ENCODE data around the gene DST. TPM values are rescaled to one million over a fixed set of nuclear protein-coding genes. Genes with fewer than 3 reads are reported as not detected.

The DST gene
- total RNA-seq, 1 experiment from 2014 or later = 71.8 TPM

DNA sequence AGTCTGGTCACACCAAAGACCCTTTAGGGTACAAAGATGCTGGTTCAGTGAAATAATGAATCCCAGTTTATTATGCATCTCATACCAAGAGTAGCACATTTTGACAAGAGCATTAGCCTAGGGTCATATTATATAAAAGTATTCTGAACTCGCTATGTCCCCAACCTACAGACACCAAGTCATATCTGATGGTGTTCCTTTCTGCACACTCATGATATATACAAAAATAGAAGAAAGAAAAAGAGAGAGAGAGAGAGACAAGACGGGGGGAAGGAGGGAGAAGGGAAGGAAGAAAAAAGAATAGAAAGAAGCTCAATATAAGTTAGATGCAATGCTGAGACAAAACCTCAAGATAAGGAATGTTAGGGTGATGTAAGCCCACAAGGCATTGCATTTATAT is 131.1 kb downstream of the DST start:
- TF ChIP-seq, protein P1, sequence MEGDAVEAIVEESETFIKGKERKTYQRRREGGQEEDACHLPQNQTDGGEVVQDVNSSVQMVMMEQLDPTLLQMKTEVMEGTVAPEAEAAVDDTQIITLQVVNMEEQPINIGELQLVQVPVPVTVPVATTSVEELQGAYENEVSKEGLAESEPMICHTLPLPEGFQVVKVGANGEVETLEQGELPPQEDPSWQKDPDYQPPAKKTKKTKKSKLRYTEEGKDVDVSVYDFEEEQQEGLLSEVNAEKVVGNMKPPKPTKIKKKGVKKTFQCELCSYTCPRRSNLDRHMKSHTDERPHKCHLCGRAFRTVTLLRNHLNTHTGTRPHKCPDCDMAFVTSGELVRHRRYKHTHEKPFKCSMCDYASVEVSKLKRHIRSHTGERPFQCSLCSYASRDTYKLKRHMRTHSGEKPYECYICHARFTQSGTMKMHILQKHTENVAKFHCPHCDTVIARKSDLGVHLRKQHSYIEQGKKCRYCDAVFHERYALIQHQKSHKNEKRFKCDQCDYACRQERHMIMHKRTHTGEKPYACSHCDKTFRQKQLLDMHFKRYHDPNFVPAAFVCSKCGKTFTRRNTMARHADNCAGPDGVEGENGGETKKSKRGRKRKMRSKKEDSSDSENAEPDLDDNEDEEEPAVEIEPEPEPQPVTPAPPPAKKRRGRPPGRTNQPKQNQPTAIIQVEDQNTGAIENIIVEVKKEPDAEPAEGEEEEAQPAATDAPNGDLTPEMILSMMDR (conservative IDR thresholded peaks at IDR 0.05; ENCODE audit: low read depth, low read length) = no peak
- TF ChIP-seq EZH2 (IDR thresholded peaks at IDR 0.05; ENCODE audit: borderline replicate concordance, low read depth, low read length, poor library complexity, severe bottlenecking) = no peak
- CTCF ChIA-PET = no interaction called here
- no peak overlapping the region for H3K4me3 ChIP-seq (ENCODE audit: low read depth, low read length, poor library complexity, severe bottlenecking)
- H3K27me3 ChIP-seq (replicated peaks; ENCODE audit: insufficient read depth, low read depth, low read length, poor library complexity) = no peaks in the 10 kb centered on the region
- POLR2A ChIA-PET (ENCODE audit: low non-redundant PET) = no interaction called here
- intact Hi-C loops (cut with micrococcal nuclease; ENCODE audit: unreplicated experiment) = no loop called here
- H3K4me1 ChIP-seq (ENCODE audit: insufficient read depth, low read length, poor library complexity, severe bottlenecking) = no peaks in the 10 kb centered on the region
- no peak overlapping the region for H3K27ac ChIP-seq (ENCODE audit: low read depth, low read length, poor library complexity, severe bottlenecking)
- H3K36me3 ChIP-seq (ENCODE audit: insufficient read depth, low read length, poor library complexity, severe bottlenecking) = no peaks in the 10 kb centered on the region
- no peak for DNase-seq (ENCODE audit: low spot score)
- H3K9me3 ChIP-seq (ENCODE audit: low read depth, low read length, poor library complexity, severe bottlenecking) = no peaks in the 10 kb centered on the region
- BruUV-seq (replicated peaks) = no TSS peak

DNA sequence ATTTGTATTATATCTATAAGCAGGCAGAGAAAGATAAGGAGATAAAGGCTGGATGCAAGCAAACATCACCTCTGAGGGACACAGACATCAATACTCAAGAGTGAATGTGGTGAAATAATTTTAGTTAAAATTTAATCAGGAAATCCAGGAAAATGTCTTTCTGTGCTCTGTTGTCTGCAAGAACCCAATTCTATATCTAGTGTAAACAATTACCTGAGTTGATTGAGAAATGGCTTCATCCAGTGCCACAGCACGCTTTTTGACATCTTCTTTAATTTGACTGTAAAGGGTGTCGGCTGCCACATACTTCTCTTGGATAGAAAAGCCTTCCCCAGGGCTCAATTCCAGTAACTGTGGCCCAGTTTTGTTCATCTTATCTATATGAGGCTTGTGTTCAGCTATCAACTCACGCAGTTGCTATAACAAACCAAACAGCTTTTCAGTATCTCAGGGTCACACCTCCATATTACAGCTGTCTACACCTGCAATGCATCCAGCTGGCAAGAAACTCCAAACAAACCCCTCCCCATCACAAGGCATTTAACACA is 131.6 kb downstream of the DST start:
- intact Hi-C loops (cut with micrococcal nuclease; ENCODE audit: unreplicated experiment) = no loop called here
- Histone ChIP-seq H3K36me3 (ENCODE audit: insufficient read depth, low read length, poor library complexity, severe bottlenecking) (no peaks in the 10 kb centered on the region), H3K9me3 (ENCODE audit: low read depth, low read length, poor library complexity, severe bottlenecking) (no peaks in the 10 kb centered on the region), H3K4me3 (ENCODE audit: low read depth, low read length, poor library complexity, severe bottlenecking) (no peak overlapping the region), H3K27ac (ENCODE audit: low read depth, low read length, poor library complexity, severe bottlenecking) (no peak overlapping the region), H3K4me1 (ENCODE audit: insufficient read depth, low read length, poor library complexity, severe bottlenecking) (no peaks in the 10 kb centered on the region), H3K27me3 (replicated peaks; ENCODE audit: insufficient read depth, low read depth, low read length, poor library complexity) (no peaks in the 10 kb centered on the region)
- no peak for DNase-seq (ENCODE audit: low spot score)
- TF ChIP-seq EZH2 (IDR thresholded peaks at IDR 0.05; ENCODE audit: borderline replicate concordance, low read depth, low read length, poor library complexity, severe bottlenecking) = no peak
- TF ChIP-seq, protein P1 (conservative IDR thresholded peaks at IDR 0.05; ENCODE audit: low read depth, low read length) = no peak
- CTCF ChIA-PET = no interaction called here
- BruUV-seq (replicated peaks) = no TSS peak
- POLR2A ChIA-PET (ENCODE audit: low non-redundant PET) = no interaction called here

DNA sequence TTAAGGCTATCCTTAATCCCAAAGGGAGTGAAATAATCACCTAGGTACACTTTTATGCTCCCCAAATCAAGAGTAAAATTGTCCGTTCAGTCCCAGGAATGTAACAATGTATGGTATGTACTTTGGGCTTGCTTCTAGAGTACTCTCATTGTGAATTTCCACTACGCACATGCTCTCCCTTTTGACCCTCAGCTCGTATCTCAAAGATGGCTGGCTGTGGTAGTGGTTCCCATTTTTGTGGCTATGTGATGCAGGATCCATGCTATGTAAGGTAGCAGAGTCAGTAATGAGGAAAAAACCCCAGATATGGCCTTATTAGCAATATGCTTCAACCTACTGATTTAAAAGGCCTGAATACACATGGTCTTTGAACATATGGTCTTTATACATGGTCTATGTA is 133.7 kb downstream of the DST start:
- Histone ChIP-seq H3K4me1 (ENCODE audit: insufficient read depth, low read length, poor library complexity, severe bottlenecking) (no peaks in the 10 kb centered on the region), H3K36me3 (ENCODE audit: insufficient read depth, low read length, poor library complexity, severe bottlenecking) (no peaks in the 10 kb centered on the region), H3K27me3 (replicated peaks; ENCODE audit: insufficient read depth, low read depth, low read length, poor library complexity) (no peaks in the 10 kb centered on the region), H3K9me3 (ENCODE audit: low read depth, low read length, poor library complexity, severe bottlenecking) (no peaks in the 10 kb centered on the region), H3K27ac (ENCODE audit: low read depth, low read length, poor library complexity, severe bottlenecking) (no peak overlapping the region), H3K4me3 (ENCODE audit: low read depth, low read length, poor library complexity, severe bottlenecking) (no peak overlapping the region)
- no peak for DNase-seq (ENCODE audit: low spot score)
- ChIA-PET CTCF (no interaction called here), POLR2A (ENCODE audit: low non-redundant PET) (no interaction called here)
- intact Hi-C loops (cut with micrococcal nuclease; ENCODE audit: unreplicated experiment) = no loop called here
- TF ChIP-seq EZH2 (IDR thresholded peaks at IDR 0.05; ENCODE audit: borderline replicate concordance, low read depth, low read length, poor library complexity, severe bottlenecking) = no peak
- TF ChIP-seq, protein P1 (conservative IDR thresholded peaks at IDR 0.05; ENCODE audit: low read depth, low read length) = no peak
- no TSS peak for BruUV-seq (replicated peaks)
